Ascending aorta (tissue), 2 donors: ENCODE data around the gene ERICH4. TPM values are rescaled to one million over a fixed set of nuclear protein-coding genes. Genes with fewer than 3 reads are reported as not detected.

Experiments
- DNase-seq, 2 donors: peaks; one replicate each; pipeline ENCODE4 v3.0.0-alpha.2; 2019; ENCODE audit warnings: low spot score in 2 of 2
- H3K27ac ChIP-seq, 2 donors: fragments of 200-600 bp; sonication (generic); one replicate each; pipeline ENCODE4 v1.5.1; 2016 to 2017; ENCODE audit warnings: mild to moderate bottlenecking in 1 of 2
- H3K27me3 ChIP-seq: fragments of 200-600 bp; sonication (generic); one replicate; pipeline ENCODE4 v1.5.1; 2017
- H3K36me3 ChIP-seq, 2 donors: fragments of 200-600 bp; sonication (generic); one replicate each; pipeline ENCODE4 v1.5.1; 2016
- H3K4me1 ChIP-seq, 2 donors: fragments of 200-600 bp; sonication (generic); one replicate each; pipeline ENCODE4 v1.5.1; 2016 to 2017; ENCODE audit warnings: mild to moderate bottlenecking in 1 of 2
- H3K4me3 ChIP-seq, 2 donors: fragments of 200-600 bp; sonication (generic); one replicate each; pipeline ENCODE4 v1.5.1; 2016 to 2017; ENCODE audit warnings: mild to moderate bottlenecking in 1 of 2
- H3K9me3 ChIP-seq, 2 donors: fragments of 200-600 bp; sonication (generic); one replicate each; pipeline ENCODE4 v1.5.1; 2016
- intact Hi-C: fragments of 100-400 bp; cut with DNase I; formaldehyde crosslinking; loops from one replicate; pipeline ENCODE4 v1.15.1; 2023
- total RNA-seq: library from RNA; depleted of rRNA; stranded (reverse); fragments of >200 nt; gene quantifications from one replicate; pipeline ENCODE4 v1.1.0, GENCODE V29; 2016
- TF ChIP-seq, protein P1 (sequence below), 3 experiments: fragments of 200-600 bp in 2 of 3; fragments of 450-650 bp in 1 of 3; sonication (generic) in 2 of 3; IDR thresholded peaks; one replicate each; pipeline ENCODE4 v1.5.1; 2016 to 2019; ENCODE audit warnings: antibody characterized with exemption in 3 of 3, mild to moderate bottlenecking in 1 of 3, moderate library complexity in 1 of 3

Gene ERICH4
- total RNA-seq, 1 donor from 2014 or later = not detected

DNA sequence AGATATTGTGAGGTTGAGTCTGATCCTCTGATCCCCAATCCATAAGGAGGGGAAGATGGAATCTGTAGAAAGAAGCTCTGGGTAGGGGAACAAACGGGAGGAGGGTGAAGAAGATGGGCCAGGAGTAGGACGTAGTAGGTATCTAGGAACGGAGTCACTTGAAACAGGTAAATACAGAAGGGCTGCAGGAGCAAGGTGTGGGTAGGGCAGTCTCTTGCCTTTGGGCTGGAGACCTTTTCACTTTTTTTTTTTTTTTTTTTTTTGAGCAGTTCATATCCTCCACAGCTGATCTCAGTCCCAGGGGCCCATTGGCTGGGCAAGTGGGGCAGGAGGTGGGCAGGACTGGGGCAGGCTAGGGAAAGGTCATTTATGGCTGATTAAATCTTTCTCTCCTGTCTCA lies 43.9 kb upstream of the ERICH4 start:
- TF ChIP-seq, protein P1, sequence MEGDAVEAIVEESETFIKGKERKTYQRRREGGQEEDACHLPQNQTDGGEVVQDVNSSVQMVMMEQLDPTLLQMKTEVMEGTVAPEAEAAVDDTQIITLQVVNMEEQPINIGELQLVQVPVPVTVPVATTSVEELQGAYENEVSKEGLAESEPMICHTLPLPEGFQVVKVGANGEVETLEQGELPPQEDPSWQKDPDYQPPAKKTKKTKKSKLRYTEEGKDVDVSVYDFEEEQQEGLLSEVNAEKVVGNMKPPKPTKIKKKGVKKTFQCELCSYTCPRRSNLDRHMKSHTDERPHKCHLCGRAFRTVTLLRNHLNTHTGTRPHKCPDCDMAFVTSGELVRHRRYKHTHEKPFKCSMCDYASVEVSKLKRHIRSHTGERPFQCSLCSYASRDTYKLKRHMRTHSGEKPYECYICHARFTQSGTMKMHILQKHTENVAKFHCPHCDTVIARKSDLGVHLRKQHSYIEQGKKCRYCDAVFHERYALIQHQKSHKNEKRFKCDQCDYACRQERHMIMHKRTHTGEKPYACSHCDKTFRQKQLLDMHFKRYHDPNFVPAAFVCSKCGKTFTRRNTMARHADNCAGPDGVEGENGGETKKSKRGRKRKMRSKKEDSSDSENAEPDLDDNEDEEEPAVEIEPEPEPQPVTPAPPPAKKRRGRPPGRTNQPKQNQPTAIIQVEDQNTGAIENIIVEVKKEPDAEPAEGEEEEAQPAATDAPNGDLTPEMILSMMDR (IDR thresholded peaks at IDR 0.05) = no peak
- intact Hi-C loops = no loop called here
- Histone ChIP-seq H3K4me1 (peaks cover 7 to 9% of the 10 kb centered on the region in 2 donors), H3K27me3 (no peaks in the 10 kb centered on the region), H3K27ac (no peak overlapping the region), H3K4me3 (peak overlapping the region; percentile 72 to 95), H3K9me3 (no peaks in the 10 kb centered on the region), H3K36me3 (peaks cover 0 to 2% of the 10 kb centered on the region in 2 donors)
- no peak for DNase-seq

DNA sequence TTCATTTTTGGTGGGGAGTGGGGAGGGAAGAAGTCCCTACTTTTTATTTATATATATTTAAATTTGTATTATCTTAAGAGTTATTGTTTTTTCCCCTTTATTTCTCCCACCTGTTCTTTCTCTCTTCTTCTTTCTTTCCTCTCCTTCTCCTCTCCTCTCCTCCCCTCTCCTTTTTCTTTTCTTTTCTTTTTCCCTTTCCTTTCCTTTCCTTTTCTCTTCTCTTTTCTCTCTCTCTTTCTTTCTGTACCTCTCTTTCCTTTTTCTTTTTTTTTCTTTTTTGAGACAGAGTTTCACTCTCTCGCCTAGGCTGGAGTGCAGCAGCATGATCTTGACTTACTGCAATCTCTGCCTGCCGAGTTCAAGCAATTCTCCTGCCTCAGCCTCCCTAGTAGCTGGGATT lies 43.4 kb upstream of the ERICH4 start:
- intact Hi-C loops = no loop called here
- DNase-seq = no peak
- H3K4me3 ChIP-seq = peak overlapping the region in 1 of 2 donors; percentile 95
- H3K4me1 ChIP-seq = peaks cover 7 to 9% of the 10 kb centered on the region in 2 donors
- H3K36me3 ChIP-seq = peaks cover 0 to 2% of the 10 kb centered on the region in 2 donors
- TF ChIP-seq, protein P1 (IDR thresholded peaks at IDR 0.05) = no peak
- no peak overlapping the region for H3K27ac ChIP-seq
- H3K9me3 ChIP-seq = no peaks in the 10 kb centered on the region
- no peaks in the 10 kb centered on the region for H3K27me3 ChIP-seq

DNA sequence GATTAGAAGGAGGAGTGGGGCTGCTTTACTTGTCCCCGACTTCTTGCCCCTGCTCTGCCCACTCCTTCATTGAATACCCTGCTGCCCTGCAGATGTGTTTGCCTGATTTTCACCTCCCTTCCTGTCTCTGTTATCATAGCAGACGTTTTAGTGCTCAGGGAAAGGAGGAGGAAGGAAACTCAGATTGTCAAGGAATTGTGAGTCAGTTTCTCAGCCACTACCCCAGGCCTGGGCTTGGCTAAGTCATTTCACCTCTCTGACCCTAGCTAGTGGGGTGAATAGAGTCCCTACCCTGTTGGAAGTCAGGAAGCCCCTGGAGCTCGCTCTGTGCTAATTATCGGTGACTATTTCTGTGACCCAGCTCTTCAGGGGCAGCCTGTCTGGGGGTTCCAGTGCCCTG lies 41.5 kb upstream of the ERICH4 start:
- no peak for DNase-seq
- Histone ChIP-seq H3K4me3 (no peak overlapping the region), H3K4me1 (peaks cover 7 to 9% of the 10 kb centered on the region in 2 donors), H3K27ac (no peak overlapping the region), H3K9me3 (no peaks in the 10 kb centered on the region), H3K36me3 (peaks cover 0 to 2% of the 10 kb centered on the region in 2 donors), H3K27me3 (no peaks in the 10 kb centered on the region)
- TF ChIP-seq, protein P1 (IDR thresholded peaks at IDR 0.05) = no peak
- intact Hi-C loops = no loop called here

DNA sequence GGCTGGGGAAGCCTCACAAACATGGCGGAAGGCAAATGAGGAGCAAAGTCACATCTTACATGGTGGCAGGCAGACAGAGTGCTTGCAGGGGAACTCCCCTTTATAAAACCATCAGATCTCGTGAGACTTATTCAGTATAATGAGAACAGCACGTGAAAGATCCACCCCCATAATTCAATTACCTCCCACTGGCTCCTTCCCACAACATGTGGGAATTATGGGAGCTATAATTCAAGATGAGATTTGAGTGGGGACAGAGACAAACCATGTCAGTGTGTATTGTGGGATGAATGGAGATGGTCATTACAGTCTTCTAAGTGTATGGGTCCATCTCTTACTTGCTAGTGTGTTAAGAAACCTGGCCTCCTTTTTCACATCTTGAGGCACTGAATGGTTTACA lies 40.9 kb upstream of the ERICH4 start:
- no peak for DNase-seq
- Histone ChIP-seq H3K9me3 (no peaks in the 10 kb centered on the region), H3K4me1 (peaks cover 7 to 9% of the 10 kb centered on the region in 2 donors), H3K27me3 (no peaks in the 10 kb centered on the region), H3K27ac (no peak overlapping the region), H3K36me3 (peaks cover 0 to 2% of the 10 kb centered on the region in 2 donors), H3K4me3 (no peak overlapping the region)
- TF ChIP-seq, protein P1 (IDR thresholded peaks at IDR 0.05) = no peak
- intact Hi-C loops = no loop called here

DNA sequence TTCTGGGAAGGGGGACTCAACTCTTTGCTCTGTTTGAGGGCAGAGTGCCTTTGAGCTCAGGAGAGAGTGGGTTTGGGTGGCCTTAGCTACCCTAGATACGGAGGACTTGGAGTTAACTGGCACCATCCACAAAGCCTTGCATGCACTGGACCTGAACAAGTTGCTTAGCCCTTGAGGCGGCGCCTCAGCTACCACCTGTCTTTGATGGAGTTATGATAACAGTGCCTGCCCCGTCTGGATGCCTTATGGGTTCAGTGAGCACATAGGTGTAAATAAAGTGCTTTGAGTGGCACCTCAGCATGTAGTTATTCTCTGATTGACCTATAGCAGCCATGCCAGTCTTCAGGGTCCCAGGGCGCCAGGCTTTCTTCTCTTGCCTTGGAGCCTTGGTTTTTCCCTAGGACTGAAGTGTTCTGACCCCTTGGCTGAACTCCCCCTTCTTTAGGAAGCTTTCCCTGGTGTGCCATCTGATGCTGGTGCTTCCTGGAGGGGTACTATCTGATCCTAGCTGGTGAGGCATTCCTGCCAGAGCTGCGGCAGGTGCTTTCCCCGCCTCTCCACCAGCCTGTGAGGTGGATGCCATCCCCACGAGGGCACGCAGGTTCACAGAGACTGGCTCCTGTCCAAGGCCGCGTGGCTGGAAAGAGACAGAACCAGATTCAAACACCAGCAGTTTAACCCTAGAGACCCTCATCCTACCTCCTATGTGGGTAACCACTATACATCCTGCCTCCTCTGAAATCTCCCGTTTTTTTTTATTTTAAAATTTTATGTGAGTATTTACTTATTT lies 39.6 kb upstream of the ERICH4 start:
- Histone ChIP-seq H3K4me1 (peaks cover 6 to 7% of the 10 kb centered on the region in 2 donors), H3K4me3 (no peak overlapping the region), H3K9me3 (no peaks in the 10 kb centered on the region), H3K36me3 (peaks cover 0 to 2% of the 10 kb centered on the region in 2 donors), H3K27ac (no peak overlapping the region), H3K27me3 (no peaks in the 10 kb centered on the region)
- no peak for DNase-seq
- intact Hi-C loops = no loop called here
- TF ChIP-seq, protein P1 (IDR thresholded peaks at IDR 0.05) = no peak
